ENCODE results near the gene TSGA10IP.

Gene TSGA10IP

GRCh38 chr11:65961267-65962140 is 16.2 kb downstream of the TSGA10IP start, which contains the start of gene SART1:
SART1 (plus strand) TSS chr11:65961734; CDS start chr11:65961781, 47 bp downstream.
- TF ChIP-seq CTCF (IDR thresholded peaks at IDR 0.05; ENCODE audit: extremely low read depth, insufficient read depth, missing control alignments): no peak
- in situ Hi-C loops (cut with MboI; ENCODE audit: low pct_unique_long_range_greater_than_20kb, low sequenced_read_pairs, unreplicated experiment): no loop called here
- DNase-seq (ENCODE audit: low spot score): peak; percentile 100

GRCh38 chr11:65962141-65962564 is 16.9 kb downstream of the TSGA10IP start:
- DNase-seq (ENCODE audit: low spot score): no peak
- TF ChIP-seq CTCF (IDR thresholded peaks at IDR 0.05; ENCODE audit: extremely low read depth, insufficient read depth, missing control alignments): no peak
- in situ Hi-C loops (cut with MboI; ENCODE audit: low pct_unique_long_range_greater_than_20kb, low sequenced_read_pairs, unreplicated experiment): no loop called here

DNA sequence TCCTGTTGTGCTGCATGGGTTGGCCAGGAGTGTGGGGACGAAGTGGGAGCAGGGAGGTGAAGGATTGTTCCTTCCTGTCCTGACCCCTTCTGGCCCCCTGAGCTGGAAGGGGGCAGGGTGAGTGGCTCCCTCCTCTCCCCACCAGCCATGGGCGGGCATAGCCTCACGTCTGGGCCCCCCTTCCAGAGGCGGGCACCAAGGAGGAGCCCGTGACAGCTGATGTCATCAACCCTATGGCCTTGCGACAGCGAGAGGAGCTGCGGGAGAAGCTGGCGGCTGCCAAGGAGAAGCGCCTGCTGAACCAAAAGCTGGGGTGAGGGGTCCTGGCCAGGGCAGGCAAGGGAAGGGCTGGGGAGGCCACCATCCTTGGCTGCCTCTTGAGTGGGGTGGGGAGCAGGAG is 19.6 kb downstream of the TSGA10IP start:
- DNase-seq (ENCODE audit: low spot score): no peak
- in situ Hi-C loops (cut with MboI; ENCODE audit: low pct_unique_long_range_greater_than_20kb, low sequenced_read_pairs, unreplicated experiment): no loop called here
- no peak for TF ChIP-seq CTCF (IDR thresholded peaks at IDR 0.05; ENCODE audit: extremely low read depth, insufficient read depth, missing control alignments)

GRCh38 chr11:65965986-65966762 is 20.9 kb downstream of the TSGA10IP start:
- DNase-seq (ENCODE audit: low spot score): no peak
- in situ Hi-C loops (cut with MboI; ENCODE audit: low pct_unique_long_range_greater_than_20kb, low sequenced_read_pairs, unreplicated experiment): no loop called here
- TF ChIP-seq CTCF (IDR thresholded peaks at IDR 0.05; ENCODE audit: extremely low read depth, insufficient read depth, missing control alignments): no peak

- no peak for DNase-seq (ENCODE audit: low spot score)
- in situ Hi-C loops (cut with MboI; ENCODE audit: low pct_unique_long_range_greater_than_20kb, low sequenced_read_pairs, unreplicated experiment): no loop called here
- TF ChIP-seq CTCF (IDR thresholded peaks at IDR 0.05; ENCODE audit: extremely low read depth, insufficient read depth, missing control alignments): no peak
Observed at GRCh38 chr11:65967329-65967934, 22.2 kb downstream of the TSGA10IP start.

Measured in GM13977 (cell line).